SH-SY5Y (cell line): ENCODE data around the gene CYP27A1.

Experiments
- GATA2 ChIP-seq: IDR thresholded peaks from 2 replicates; pipeline ENCODE4 v1.6.1; 2011; ENCODE audit warnings: mild to moderate bottlenecking, low read depth, low read length
- GATA3 ChIP-seq: IDR thresholded peaks from 2 replicates; pipeline ENCODE4 v1.6.1; 2011; ENCODE audit warnings: low read depth, mild to moderate bottlenecking, low read length, moderate library complexity

GRCh38 chr2:218799990-218800389 lies 18.0 kb downstream of the CYP27A1 start:
- no peak for TF ChIP-seq GATA2
- TF ChIP-seq GATA3 = no peak
